Measurements from ENCODE around the gene ST6GALNAC1. TPM values are rescaled to one million over a fixed set of nuclear protein-coding genes. Genes with fewer than 3 reads are reported as not detected.

Gene ST6GALNAC1
- total RNA-seq, 4 donors from 2014 or later = 2.4 to 5.6 TPM; not detected in 2

DNA sequence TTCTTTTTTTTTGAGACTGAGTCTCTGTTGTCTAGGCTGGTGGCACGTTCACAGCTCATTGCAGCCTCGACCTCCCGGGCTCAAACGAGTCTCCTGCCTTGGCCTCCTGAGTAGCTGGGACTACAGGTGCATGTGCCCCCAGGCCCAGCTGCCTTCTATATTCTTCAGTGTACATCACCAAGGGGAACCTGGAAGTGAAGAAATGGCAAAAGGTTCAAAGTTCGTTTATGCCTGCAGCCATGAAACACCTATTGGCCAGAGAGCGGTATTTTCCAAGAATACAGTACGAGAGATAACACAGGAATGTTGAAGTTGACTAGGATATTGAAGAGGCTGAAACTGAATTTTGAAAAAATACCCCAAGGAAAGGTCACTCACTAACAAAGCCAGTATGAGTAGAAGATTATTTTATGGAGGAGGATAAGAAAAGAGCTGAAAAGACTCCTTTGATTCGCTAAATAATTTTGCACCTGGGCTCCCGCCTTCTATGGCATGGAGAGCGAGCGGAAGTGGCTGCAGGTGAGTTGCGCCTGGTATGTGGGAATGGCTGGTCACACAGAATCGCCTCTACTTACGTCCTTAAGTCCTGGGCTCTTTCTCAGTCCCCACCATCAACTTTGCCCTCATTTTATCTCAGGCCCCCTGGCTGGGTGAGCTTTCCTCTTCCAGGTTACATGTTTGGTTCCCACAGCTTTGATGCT is 9.8 kb downstream of the ST6GALNAC1 start:
- WGBS, 2 donors = 91 to 94% methylated on average over 14 of the region's 14 CpGs
- intact Hi-C loops (cut with DNase I; ENCODE audit: low total_unique reads) = no loop called here
- no peak for TF ChIP-seq POLR2A (IDR thresholded peaks at IDR 0.05)
- TF ChIP-seq, protein P1, sequence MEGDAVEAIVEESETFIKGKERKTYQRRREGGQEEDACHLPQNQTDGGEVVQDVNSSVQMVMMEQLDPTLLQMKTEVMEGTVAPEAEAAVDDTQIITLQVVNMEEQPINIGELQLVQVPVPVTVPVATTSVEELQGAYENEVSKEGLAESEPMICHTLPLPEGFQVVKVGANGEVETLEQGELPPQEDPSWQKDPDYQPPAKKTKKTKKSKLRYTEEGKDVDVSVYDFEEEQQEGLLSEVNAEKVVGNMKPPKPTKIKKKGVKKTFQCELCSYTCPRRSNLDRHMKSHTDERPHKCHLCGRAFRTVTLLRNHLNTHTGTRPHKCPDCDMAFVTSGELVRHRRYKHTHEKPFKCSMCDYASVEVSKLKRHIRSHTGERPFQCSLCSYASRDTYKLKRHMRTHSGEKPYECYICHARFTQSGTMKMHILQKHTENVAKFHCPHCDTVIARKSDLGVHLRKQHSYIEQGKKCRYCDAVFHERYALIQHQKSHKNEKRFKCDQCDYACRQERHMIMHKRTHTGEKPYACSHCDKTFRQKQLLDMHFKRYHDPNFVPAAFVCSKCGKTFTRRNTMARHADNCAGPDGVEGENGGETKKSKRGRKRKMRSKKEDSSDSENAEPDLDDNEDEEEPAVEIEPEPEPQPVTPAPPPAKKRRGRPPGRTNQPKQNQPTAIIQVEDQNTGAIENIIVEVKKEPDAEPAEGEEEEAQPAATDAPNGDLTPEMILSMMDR (IDR thresholded peaks at IDR 0.05) = no peak
- DNase-seq (ENCODE audit: low spot score in 2 of 2) = peak in 1 of 2 donors; percentile 8
- H3K4me3 ChIP-seq (ENCODE audit: low read depth, poor library complexity, severe bottlenecking) = no peak overlapping the region

DNA sequence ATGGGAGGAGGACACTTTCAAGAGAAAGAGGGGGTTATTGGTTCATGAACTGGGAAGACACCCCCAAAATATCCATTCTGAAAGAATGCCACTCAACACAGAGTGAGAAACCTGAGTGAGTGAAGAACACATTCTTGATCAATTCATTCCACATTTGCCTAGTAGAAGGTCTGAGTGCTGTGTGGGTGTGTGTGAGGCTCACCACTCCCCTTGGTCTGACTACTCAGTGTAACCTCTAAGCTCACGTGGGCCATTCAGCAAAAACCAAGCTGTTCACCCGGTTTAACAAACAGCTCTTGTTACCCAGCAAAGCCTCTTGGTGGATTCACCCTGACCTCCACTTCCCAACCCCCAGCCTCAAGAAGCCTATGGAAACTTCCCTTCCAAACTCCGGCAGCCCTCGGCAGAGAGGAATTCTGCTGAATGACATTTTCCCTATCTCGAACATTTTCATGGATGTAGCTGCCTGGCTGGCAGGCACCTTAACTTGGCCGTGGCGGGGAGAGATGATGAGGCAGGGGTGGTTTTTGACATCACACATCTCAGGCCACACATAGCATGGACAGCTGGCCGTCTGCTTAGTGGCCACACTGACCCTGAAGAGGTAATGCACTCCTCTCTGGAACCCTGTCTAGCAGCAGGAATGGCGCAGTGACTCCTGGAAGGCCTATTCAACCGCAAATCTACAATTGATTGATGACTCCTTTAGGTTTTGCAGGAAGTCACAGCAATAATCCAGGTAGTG is 11.6 kb downstream of the ST6GALNAC1 start:
- TF ChIP-seq POLR2A (IDR thresholded peaks at IDR 0.05) = no peak
- TF ChIP-seq, protein P1 (IDR thresholded peaks at IDR 0.05) = no peak
- 69 to 70% methylated on average over 10 of the region's 10 CpGs for WGBS, 2 donors
- intact Hi-C loops (cut with DNase I; ENCODE audit: low total_unique reads) = no loop called here
- no peak overlapping the region for H3K4me3 ChIP-seq (ENCODE audit: low read depth, poor library complexity, severe bottlenecking)
- DNase-seq (ENCODE audit: low spot score in 2 of 2) = peak in 1 of 2 donors; percentile 62

DNA sequence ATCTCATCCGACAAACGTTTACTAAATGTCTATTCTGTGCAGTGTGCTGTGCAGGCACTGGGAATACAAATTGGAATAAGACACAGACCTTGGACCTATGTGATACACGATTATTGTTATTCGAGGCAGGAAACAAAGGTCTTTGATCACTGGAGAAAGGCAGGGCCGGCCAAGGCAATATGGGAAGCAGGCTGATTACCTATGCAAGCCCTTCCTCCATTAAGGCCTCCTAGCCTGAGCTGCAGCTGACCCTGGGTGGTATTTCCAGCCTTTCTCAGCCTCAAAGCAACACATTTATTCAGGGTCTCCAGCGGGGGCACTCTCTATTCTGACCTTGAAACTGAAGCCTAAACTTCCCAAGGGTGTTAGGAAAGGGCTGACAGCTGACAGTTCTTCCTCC is 13.4 kb downstream of the ST6GALNAC1 start:
- TF ChIP-seq, protein P1 (IDR thresholded peaks at IDR 0.05) = no peak
- TF ChIP-seq POLR2A (IDR thresholded peaks at IDR 0.05) = no peak
- intact Hi-C loops (cut with DNase I; ENCODE audit: low total_unique reads) = no loop called here
- peak in 1 of 2 donors; percentile 62 for DNase-seq (ENCODE audit: low spot score in 2 of 2)
- WGBS, 2 donors = 82 to 83% methylated on average over 6 of the region's 6 CpGs
- H3K4me3 ChIP-seq (ENCODE audit: low read depth, poor library complexity, severe bottlenecking) = no peak overlapping the region

DNA sequence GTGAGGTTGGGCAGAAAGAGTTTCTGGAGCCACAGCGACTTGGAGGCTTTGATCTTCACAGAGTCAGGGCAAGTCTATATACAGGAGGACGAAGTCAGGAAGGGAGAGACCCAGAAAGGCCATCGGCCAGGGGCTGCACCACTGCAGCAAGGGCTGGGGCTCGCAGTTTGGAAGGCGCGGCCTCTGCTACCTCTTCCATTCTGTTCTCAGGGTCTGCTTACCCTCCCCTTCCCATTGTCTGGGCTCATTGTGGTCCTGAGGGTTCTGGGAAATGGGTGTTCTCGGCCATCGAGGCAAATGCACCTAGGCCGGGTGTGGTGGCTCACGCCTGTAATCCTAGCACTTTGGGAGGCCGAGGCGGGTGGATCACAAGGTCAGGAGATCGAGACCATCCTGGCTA is 16.0 kb downstream of the ST6GALNAC1 start:
- DNase-seq (ENCODE audit: low spot score in 2 of 2) = peak in 1 of 2 donors; percentile 70
- no peak overlapping the region for H3K4me3 ChIP-seq (ENCODE audit: low read depth, poor library complexity, severe bottlenecking)
- TF ChIP-seq, protein P1 (IDR thresholded peaks at IDR 0.05) = no peak
- no peak for TF ChIP-seq POLR2A (IDR thresholded peaks at IDR 0.05)
- intact Hi-C loops (cut with DNase I; ENCODE audit: low total_unique reads) = no loop called here
- 93 to 96% methylated on average over 10 to 13 of the region's 13 CpGs for WGBS, 2 donors

DNA sequence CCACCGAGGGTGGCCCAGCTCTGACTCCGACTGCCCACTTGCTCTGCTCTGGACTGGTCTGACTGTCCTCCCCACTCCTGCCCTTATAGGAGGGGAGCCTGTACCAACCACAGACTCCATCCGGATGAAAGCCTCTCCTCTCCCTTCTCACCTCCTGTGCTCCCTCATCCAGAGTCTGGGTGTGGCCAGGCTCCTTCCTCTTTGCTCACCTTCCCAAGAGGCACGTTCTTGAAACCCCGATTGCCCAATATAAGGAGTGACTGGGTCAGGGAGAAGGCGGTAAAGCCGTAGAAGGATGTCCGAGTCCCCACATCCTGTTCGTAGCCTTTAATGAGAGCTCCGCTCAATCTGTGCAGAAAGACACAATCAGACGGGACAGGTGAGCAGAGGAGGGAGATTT is 17.1 kb downstream of the ST6GALNAC1 start:
- WGBS, 2 donors = 70 to 74% methylated on average over 11 of the region's 11 CpGs
- intact Hi-C loops (cut with DNase I; ENCODE audit: low total_unique reads) = no loop called here
- TF ChIP-seq, protein P1 (IDR thresholded peaks at IDR 0.05) = no peak
- no peak for TF ChIP-seq POLR2A (IDR thresholded peaks at IDR 0.05)
- no peak overlapping the region for H3K4me3 ChIP-seq (ENCODE audit: low read depth, poor library complexity, severe bottlenecking)
- DNase-seq (ENCODE audit: low spot score in 2 of 2) = peak in 1 of 2 donors; percentile 80
